A549 (cell line): Measurements from ENCODE around the gene ZNF853. TPM values are rescaled to one million over a fixed set of nuclear protein-coding genes. Genes with fewer than 3 reads are reported as not detected.

ENCODE experiments used
- ATAC-seq, 2 experiments: fragments of 200-7000 bp in 1 of 2; fragments of >200 bp in 1 of 2; cut with Nextera tagmentation in 1 of 2; cut with Tn5 transposase in 1 of 2; 3 replicates each; pipeline versions ENCODE4 v1.8.0 to v1.9.1; 2018 to 2020; ENCODE audit warnings: mild to moderate bottlenecking in 1 of 2, moderate library complexity in 1 of 2
- CTCF ChIA-PET: fragments of 300-600 bp; sonication (Branson Sonifier 250); formaldehyde crosslinking; extraction: SDS; loops from one replicate; lab custom pipeline; 2021; ENCODE audit warnings: antibody characterized with exemption, inconsistent platforms; lab: Yijun Ruan, JAX
- POLR2A ChIA-PET: fragments of 350-600 bp; formaldehyde crosslinking; extraction: SDS; loops from one replicate; lab custom pipeline; 2021; ENCODE audit warnings: antibody characterized with exemption, inconsistent platforms; lab: Yijun Ruan, JAX
- DNase-seq, 2 experiments: peaks; one replicate each; pipeline versions ENCODE4 v3.0.0 to v3.0.0-alpha.2; 2011 to 2016; ENCODE audit warnings: low read depth in 1 of 2, low spot score in 1 of 2
- FAIRE-seq: peaks from 2 replicates; lab custom pipeline; 2011; peaks lifted over from hg19 to GRCh38; lab: Jason Lieb, UNC
- H3K27ac ChIP-seq, 2 experiments: fragments of >200 bp; sonication (Bioruptor Twin); formaldehyde crosslinking; 3 replicates each; pipeline ENCODE4 v1.5.1; 2016 to 2017
- H3K4me1 ChIP-seq: fragments of >200 bp; sonication (Bioruptor Twin); formaldehyde crosslinking; 3 replicates; pipeline ENCODE4 v1.6.1; 2016
- H3K4me2 ChIP-seq: fragments of >200 bp; sonication (Bioruptor Twin); formaldehyde crosslinking; 3 replicates; pipeline ENCODE4 v1.6.1; 2016
- H3K4me3 ChIP-seq: fragments of >200 bp; sonication (Bioruptor Twin); formaldehyde crosslinking; 3 replicates; pipeline ENCODE4 v1.5.1; 2016
- H3K9me3 ChIP-seq: fragments of >200 bp; sonication (Bioruptor Twin); formaldehyde crosslinking; 3 replicates; pipeline ENCODE4 v1.6.1; 2016
- CBX8 ChIP-seq: fragments of 200-600 bp; sonication (generic); IDR thresholded peaks from 2 replicates; pipeline ENCODE4 v1.6.1; 2016
- CEBPB ChIP-seq, 2 experiments: fragments of >200 bp in 1 of 2; sonication (Bioruptor Twin) in 1 of 2; formaldehyde crosslinking in 1 of 2; IDR thresholded peaks; 2 replicates each; pipeline ENCODE4 v1.6.1; 2012 to 2016
- CHD4 ChIP-seq: fragments of 200-600 bp; sonication (generic); IDR thresholded peaks from 2 replicates; pipeline ENCODE4 v1.6.1; 2016; ENCODE audit warnings: antibody characterized with exemption, mild to moderate bottlenecking, borderline replicate concordance
- FOSB ChIP-seq: fragments of 250-450 bp; sonication (Bioruptor Pico); IDR thresholded peaks from 2 replicates; pipeline ENCODE4 v1.5.0; 2020; ENCODE audit warnings: mild to moderate bottlenecking, moderate library complexity
- FOSL2 ChIP-seq, 2 experiments: fragments of 450-650 bp in 1 of 2; fragments of >200 bp in 1 of 2; sonication (Bioruptor Twin) in 1 of 2; formaldehyde crosslinking; IDR thresholded peaks; 2 replicates each; pipeline versions ENCODE4 v1.5.0 to v1.6.1; 2016 to 2020; ENCODE audit warnings: mild to moderate bottlenecking in 1 of 2, moderate library complexity in 1 of 2
- GATA3 ChIP-seq: IDR thresholded peaks from 2 replicates; pipeline ENCODE4 v1.6.1; 2012; ENCODE audit warnings: borderline replicate concordance
- HDAC2 ChIP-seq: fragments of 200-600 bp; sonication (generic); IDR thresholded peaks from 2 replicates; pipeline ENCODE4 v1.6.1; 2016
- HEYL ChIP-seq: fragments of 250-450 bp; sonication (Bioruptor Pico); IDR thresholded peaks from 2 replicates; pipeline ENCODE4 v1.8.0; 2021; ENCODE audit warnings: mild to moderate bottlenecking, moderate library complexity
- HOXB13 ChIP-seq: fragments of 250-450 bp; sonication (Bioruptor Pico); IDR thresholded peaks from 2 replicates; pipeline ENCODE4 v1.5.0; 2020; ENCODE audit warnings: low read depth, mild to moderate bottlenecking, moderate library complexity
- JUN ChIP-seq, 2 experiments: fragments of >200 bp; sonication (Bioruptor Twin); formaldehyde crosslinking; IDR thresholded peaks; 2 replicates in 1 of 2; 3 replicates in 1 of 2; pipeline ENCODE4 v1.6.1; 2016 to 2017
- JUNB ChIP-seq: fragments of >200 bp; sonication (Bioruptor Twin); formaldehyde crosslinking; IDR thresholded peaks from 2 replicates; pipeline ENCODE4 v1.6.1; 2016
- KDM5A ChIP-seq: fragments of 200-600 bp; sonication (generic); IDR thresholded peaks from 2 replicates; pipeline ENCODE4 v1.6.1; 2016; ENCODE audit warnings: antibody characterized with exemption, mild to moderate bottlenecking
- MAFK ChIP-seq: fragments of 450-650 bp; IDR thresholded peaks from 2 replicates; pipeline ENCODE4 v1.6.1; 2014; ENCODE audit not compliant: partially characterized antibody
- MYC ChIP-seq: IDR thresholded peaks from 2 replicates; pipeline ENCODE4 v1.6.1; 2012; ENCODE audit warnings: mild to moderate bottlenecking, inconsistent platforms, low read length, improper control_type of control experiment, borderline replicate concordance
- PHF8 ChIP-seq: fragments of 200-600 bp; sonication (generic); IDR thresholded peaks from 2 replicates; pipeline ENCODE4 v1.6.1; 2016; ENCODE audit warnings: low read depth, mild to moderate bottlenecking, antibody characterized with exemption, moderate library complexity, borderline replicate concordance
- POLR2A ChIP-seq: IDR thresholded peaks from 2 replicates; pipeline ENCODE4 v1.6.1; 2012; ENCODE audit warnings: mild to moderate bottlenecking, low read length
- POLR2AphosphoS2 ChIP-seq: conservative IDR thresholded peaks from 2 replicates; pipeline ENCODE4 v1.6.1; 2012; ENCODE audit warnings: low read length, improper control_type of control experiment, inconsistent platforms
- RAD21 ChIP-seq, 2 experiments: fragments of >200 bp in 1 of 2; sonication (Bioruptor Twin) in 1 of 2; formaldehyde crosslinking in 1 of 2; IDR thresholded peaks in 1 of 2; conservative IDR thresholded peaks in 1 of 2; 2 replicates in 1 of 2; 3 replicates in 1 of 2; pipeline ENCODE4 v1.6.1; 2012 to 2018; ENCODE audit warnings: inconsistent platforms in 1 of 2
- RARB ChIP-seq: fragments of 250-450 bp; sonication (Bioruptor Pico); IDR thresholded peaks from 2 replicates; pipeline ENCODE4 v1.8.0; 2021; ENCODE audit warnings: mild to moderate bottlenecking, moderate library complexity
- RCOR1 ChIP-seq: fragments of 150-350 bp; IDR thresholded peaks from 2 replicates; pipeline ENCODE4 v1.6.1; 2014; ENCODE audit warnings: antibody characterized with exemption, low read length, low read depth
- RFX5 ChIP-seq: fragments of 450-650 bp; IDR thresholded peaks from 2 replicates; pipeline ENCODE4 v1.7.1; 2014; ENCODE audit warnings: antibody characterized with exemption, mild to moderate bottlenecking, moderate library complexity
- RNF2 ChIP-seq: fragments of 200-600 bp; sonication (generic); IDR thresholded peaks from 2 replicates; pipeline ENCODE4 v1.6.1; 2016; ENCODE audit warnings: low read depth, mild to moderate bottlenecking, antibody characterized with exemption, moderate library complexity, borderline replicate concordance
- SMC3 ChIP-seq: fragments of >200 bp; sonication (Bioruptor Twin); formaldehyde crosslinking; IDR thresholded peaks from 3 replicates; pipeline ENCODE4 v1.6.1; 2018; ENCODE audit warnings: inconsistent platforms
- TFCP2L1 ChIP-seq: fragments of 250-450 bp; sonication (Bioruptor Pico); IDR thresholded peaks from 2 replicates; pipeline ENCODE4 v1.5.0; 2021; ENCODE audit warnings: mild to moderate bottlenecking
- ZSCAN20 ChIP-seq: fragments of 250-450 bp; sonication (Bioruptor Pico); IDR thresholded peaks from 2 replicates; pipeline ENCODE4 v1.8.0; 2022; ENCODE audit warnings: mild to moderate bottlenecking, moderate library complexity
- WGBS: methylation state at CpG from one replicate; pipeline ENCODE4 v1.1.6; 2017; ENCODE audit errors: missing lambda C conversion rate; 5-methylcytosine and 5-hydroxymethylcytosine counted together
- polyA plus RNA-seq, 4 experiments: library from polyadenylated mRNA; depleted of rRNA in 3 of 4; stranded (reverse); fragments of >200 nt; fragmentation: RNase III in 1 of 4; extraction: RNeasy Plus Mini Kit Qiagen cat#74134 plus additional on column Dnase treatment in 1 of 4; gene quantifications; 2 replicates in 3 of 4; 3 replicates in 1 of 4; pipeline ENCODE4 v1.2.3, GENCODE V29; 2011 to 2017
- TF ChIP-seq, protein P1 (sequence below): IDR thresholded peaks from 2 replicates; pipeline ENCODE4 v1.6.1; 2012
- TF ChIP-seq, protein P2 (sequence below): fragments of >200 bp; sonication (Bioruptor Twin); formaldehyde crosslinking; IDR thresholded peaks from 3 replicates; pipeline ENCODE4 v1.6.1; 2016
- TF ChIP-seq, protein P3 (sequence below): fragments of >200 bp; sonication (Bioruptor Twin); formaldehyde crosslinking; IDR thresholded peaks from 3 replicates; pipeline ENCODE4 v1.5.1; 2016
- TF ChIP-seq, protein P4 (sequence below): IDR thresholded peaks from 2 replicates; pipeline ENCODE4 v1.6.1; 2012
- TF ChIP-seq, protein P5 (sequence below): fragments of >200 bp; sonication (Bioruptor Twin); formaldehyde crosslinking; IDR thresholded peaks from 2 replicates; pipeline ENCODE4 v1.6.1; 2016

The ZNF853 gene
- polyA plus RNA-seq, 2 of the 4 experiments (the other 2 are of a cell fraction) = 1.8 to 2.2 TPM

DNA sequence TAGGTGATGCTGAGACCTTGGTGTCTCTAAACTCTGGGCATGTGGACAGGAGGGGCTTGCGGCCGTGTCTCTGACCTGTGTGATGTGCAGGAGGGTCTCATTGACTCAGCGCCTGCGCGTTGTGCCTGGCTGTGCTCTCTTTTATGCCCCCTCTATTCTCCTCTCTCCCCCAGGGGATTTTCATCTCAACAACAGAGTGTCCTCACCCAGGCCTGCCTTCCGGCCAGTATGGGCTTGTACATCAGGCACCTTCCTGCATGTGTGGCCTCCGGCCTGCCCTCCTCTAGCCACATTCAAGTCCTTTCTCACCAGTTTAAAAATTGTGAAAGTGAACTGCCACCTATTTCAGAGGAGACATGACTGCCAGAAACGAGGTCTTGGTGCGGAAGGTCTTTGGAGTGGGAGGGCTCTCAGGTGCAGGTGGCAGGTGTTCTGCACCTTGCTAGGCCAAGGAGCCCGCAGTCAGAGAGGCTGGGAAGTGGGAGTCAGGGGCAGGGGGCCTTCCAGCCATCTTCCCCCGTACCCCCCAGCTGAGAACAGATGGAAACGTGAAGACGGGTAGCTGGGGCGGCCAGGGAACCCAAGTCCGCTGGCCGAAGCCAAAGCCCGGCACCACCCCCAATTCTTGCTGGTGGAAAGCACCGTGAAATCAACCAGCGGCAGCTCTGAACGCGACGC is 26.1 kb upstream of the ZNF853 start:
- ChIA-PET CTCF (interaction anchor here (0.8 to 4.7 kb wide), 23 partner anchors 8 to 235 kb away, joined by 3 to 58 read pairs (median 6); partner anchors contain the start of genes ZDHHC4 and ZNF12), POLR2A (interaction anchor here (1.0 to 2.0 kb wide), 5 partner anchors 9 to 341 kb away, joined by 3 to 15 read pairs (median 7); partner anchors contain the start of gene ZDHHC4)
- no peak for ATAC-seq

DNA sequence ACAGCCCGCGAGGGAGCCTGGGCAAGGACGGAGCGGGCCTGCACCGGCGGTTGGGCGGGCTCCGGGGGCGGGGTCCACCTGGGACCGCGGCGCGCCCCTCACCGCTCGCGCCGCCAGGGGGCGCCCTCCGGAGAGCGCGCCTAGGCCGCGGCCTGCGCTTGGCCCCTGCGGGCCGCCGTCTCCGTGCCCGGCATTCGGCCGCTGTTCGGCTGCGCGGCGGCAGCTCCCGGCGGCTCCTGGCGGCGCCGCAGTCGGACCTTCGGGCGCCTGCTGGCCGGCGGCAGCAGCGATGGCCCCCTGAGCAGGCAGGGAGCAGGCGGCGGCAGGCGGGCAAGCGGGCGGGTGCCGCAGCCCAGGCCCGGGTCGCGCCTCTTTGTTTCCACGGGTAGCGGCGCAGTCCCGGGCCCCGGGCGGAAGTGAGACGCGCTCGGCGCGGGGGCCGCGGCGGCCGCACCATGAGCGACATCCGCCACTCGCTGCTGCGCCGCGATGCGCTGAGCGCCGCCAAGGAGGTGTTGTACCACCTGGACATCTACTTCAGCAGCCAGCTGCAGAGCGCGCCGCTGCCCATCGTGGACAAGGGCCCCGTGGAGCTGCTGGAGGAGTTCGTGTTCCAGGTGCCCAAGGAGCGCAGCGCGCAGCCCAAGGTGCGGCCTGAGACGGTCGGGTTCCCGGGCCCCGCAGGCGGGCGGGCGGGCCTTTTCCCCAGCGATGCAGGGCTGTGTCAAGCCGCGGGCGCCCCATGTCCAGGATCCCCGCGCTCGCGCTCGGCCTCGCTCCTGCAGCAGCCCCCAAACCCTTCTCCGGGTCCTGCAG is 25.4 kb upstream of the ZNF853 start, which contains the start of gene INTS15:
Gene INTS15 (plus strand): TSS at position 193 of the 816 bp plus-strand sequence. CDS start 263 bp downstream, at position 456.
- POLR2A ChIA-PET = interaction anchor here (1.0 to 2.0 kb wide), 5 partner anchors 10 to 341 kb away, joined by 3 to 15 read pairs (median 7); partner anchors contain the start of gene ZDHHC4
- no peak for FAIRE-seq
- CTCF ChIA-PET = interaction anchor here (0.6 to 4.7 kb wide), 30 partner anchors 9 to 338 kb away, joined by 3 to 58 read pairs (median 5); partner anchors contain the start of genes ZDHHC4 and ZNF12
- H3K4me2 ChIP-seq = peak within 1 kb of the TSS; percentile 90
- peak within 1 kb of the TSS; percentile 89 to 92 for H3K27ac ChIP-seq
- WGBS = 0% methylated on average over 1 of the region's 107 CpGs
- TF ChIP-seq SMC3 (peak; percentile 77), CHD4 (no peak), HEYL (CRISPR knock-in tag) (no peak), CBX8 (no peak), RFX5 (no peak), KDM5A (no peak), RAD21 (conservative IDR thresholded peaks at IDR 0.05 in 1 of 2, IDR thresholded peaks at IDR 0.05 in 1 of 2) (no peak; a peak in 2 of 5 replicates), MAFK (no peak), FOSL2 (IDR thresholded peaks at IDR 0.05) (no peak), FOSL2 (CRISPR knock-in tag; IDR thresholded peaks at IDR 0.05) (0 out of 2 replicates have a peak, but pooled peaks have one; percentile 7), MYC (no peak), POLR2A (peak; percentile 75), JUN (IDR thresholded peaks at IDR 0.05) (peak; percentile 83 to 98), FOSB (CRISPR knock-in tag) (no peak), PHF8 (peak; percentile 81)
- TF ChIP-seq, protein P1, sequence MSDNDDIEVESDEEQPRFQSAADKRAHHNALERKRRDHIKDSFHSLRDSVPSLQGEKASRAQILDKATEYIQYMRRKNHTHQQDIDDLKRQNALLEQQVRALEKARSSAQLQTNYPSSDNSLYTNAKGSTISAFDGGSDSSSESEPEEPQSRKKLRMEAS = peak; percentile 59; the same call in 1 of the 2 replicates
- TF ChIP-seq, protein P2, sequence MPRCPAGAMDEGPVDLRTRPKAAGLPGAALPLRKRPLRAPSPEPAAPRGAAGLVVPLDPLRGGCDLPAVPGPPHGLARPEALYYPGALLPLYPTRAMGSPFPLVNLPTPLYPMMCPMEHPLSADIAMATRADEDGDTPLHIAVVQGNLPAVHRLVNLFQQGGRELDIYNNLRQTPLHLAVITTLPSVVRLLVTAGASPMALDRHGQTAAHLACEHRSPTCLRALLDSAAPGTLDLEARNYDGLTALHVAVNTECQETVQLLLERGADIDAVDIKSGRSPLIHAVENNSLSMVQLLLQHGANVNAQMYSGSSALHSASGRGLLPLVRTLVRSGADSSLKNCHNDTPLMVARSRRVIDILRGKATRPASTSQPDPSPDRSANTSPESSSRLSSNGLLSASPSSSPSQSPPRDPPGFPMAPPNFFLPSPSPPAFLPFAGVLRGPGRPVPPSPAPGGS = peak; percentile 95
- TF ChIP-seq, protein P3, sequence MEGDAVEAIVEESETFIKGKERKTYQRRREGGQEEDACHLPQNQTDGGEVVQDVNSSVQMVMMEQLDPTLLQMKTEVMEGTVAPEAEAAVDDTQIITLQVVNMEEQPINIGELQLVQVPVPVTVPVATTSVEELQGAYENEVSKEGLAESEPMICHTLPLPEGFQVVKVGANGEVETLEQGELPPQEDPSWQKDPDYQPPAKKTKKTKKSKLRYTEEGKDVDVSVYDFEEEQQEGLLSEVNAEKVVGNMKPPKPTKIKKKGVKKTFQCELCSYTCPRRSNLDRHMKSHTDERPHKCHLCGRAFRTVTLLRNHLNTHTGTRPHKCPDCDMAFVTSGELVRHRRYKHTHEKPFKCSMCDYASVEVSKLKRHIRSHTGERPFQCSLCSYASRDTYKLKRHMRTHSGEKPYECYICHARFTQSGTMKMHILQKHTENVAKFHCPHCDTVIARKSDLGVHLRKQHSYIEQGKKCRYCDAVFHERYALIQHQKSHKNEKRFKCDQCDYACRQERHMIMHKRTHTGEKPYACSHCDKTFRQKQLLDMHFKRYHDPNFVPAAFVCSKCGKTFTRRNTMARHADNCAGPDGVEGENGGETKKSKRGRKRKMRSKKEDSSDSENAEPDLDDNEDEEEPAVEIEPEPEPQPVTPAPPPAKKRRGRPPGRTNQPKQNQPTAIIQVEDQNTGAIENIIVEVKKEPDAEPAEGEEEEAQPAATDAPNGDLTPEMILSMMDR = peak; percentile 93
- TF ChIP-seq, protein P4, sequence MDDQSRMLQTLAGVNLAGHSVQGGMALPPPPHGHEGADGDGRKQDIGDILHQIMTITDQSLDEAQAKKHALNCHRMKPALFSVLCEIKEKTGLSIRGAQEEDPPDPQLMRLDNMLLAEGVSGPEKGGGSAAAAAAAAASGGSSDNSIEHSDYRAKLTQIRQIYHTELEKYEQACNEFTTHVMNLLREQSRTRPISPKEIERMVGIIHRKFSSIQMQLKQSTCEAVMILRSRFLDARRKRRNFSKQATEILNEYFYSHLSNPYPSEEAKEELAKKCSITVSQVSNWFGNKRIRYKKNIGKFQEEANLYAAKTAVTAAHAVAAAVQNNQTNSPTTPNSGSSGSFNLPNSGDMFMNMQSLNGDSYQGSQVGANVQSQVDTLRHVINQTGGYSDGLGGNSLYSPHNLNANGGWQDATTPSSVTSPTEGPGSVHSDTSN = no peak
- TF ChIP-seq, all 56 proteins: peak for 8
- DNase-seq (peak; percentile 65 to 82), ATAC-seq (peak; percentile 90 to 92)
- Histone ChIP-seq H3K4me3 (peak within 1 kb of the TSS; percentile 77), H3K9me3 (no peaks in the 10 kb centered on the region), H3K4me1 (peaks cover 11% of the 10 kb centered on the region)

More for the DNA sequence above, 26.1 kb upstream of the ZNF853 start:
- WGBS = 69% methylated on average over 17 of the region's 22 CpGs
- TF ChIP-seq RCOR1 (no peak), TFCP2L1 (no peak), FOSB (CRISPR knock-in tag) (no peak), POLR2AphosphoS2 (no peak), ZSCAN20 (CRISPR knock-in tag) (no peak), RFX5 (no peak), JUNB (no peak), RARB (CRISPR knock-in tag) (no peak), RNF2 (no peak), HOXB13 (no peak), FOSL2 (IDR thresholded peaks at IDR 0.05) (no peak), FOSL2 (CRISPR knock-in tag; IDR thresholded peaks at IDR 0.05) (no peak), PHF8 (no peak), GATA3 (no peak), CEBPB (IDR thresholded peaks at IDR 0.05) (no peak), HDAC2 (no peak)
- TF ChIP-seq, protein P5, sequence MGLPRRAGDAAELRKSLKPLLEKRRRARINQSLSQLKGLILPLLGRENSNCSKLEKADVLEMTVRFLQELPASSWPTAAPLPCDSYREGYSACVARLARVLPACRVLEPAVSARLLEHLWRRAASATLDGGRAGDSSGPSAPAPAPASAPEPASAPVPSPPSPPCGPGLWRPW = no peak
- Histone ChIP-seq H3K4me3 (peak overlapping the region; percentile 77), H3K4me1 (peaks cover 11% of the 10 kb centered on the region), H3K4me2 (peak overlapping the region; percentile 90), H3K9me3 (no peaks in the 10 kb centered on the region), H3K27ac (peak overlapping the region; percentile 89 to 92; a peak in 4 of 6 replicates)
- no peak for FAIRE-seq
- DNase-seq = no peak
